Spleen (tissue), 7 donors: ENCODE data around the gene PCCA.

ENCODE experiments used
- CTCF ChIP-seq, 11 experiments: fragments of 200-600 bp in 7 of 11; fragments of 450-650 bp in 4 of 11; sonication (generic) in 4 of 11; IDR thresholded peaks in 8 of 11; conservative IDR thresholded peaks in 3 of 11; 1 replicate in 7 of 11; 2 replicates in 4 of 11; pipeline versions ENCODE4 v1.4.0 to v1.8.0; 2016 to 2021; ENCODE audit warnings: antibody characterized with exemption in 11 of 11, inconsistent platforms in 4 of 11, mild to moderate bottlenecking in 1 of 11
- POLR2A ChIP-seq, 3 donors: fragments of 450-650 bp; IDR thresholded peaks; one replicate each; pipeline ENCODE4 v1.5.1; 2017; ENCODE audit warnings: antibody characterized with exemption in 3 of 3, mild to moderate bottlenecking in 1 of 3
- POLR2AphosphoS5 ChIP-seq, 3 donors: sonication (generic); formaldehyde crosslinking; IDR thresholded peaks; one replicate each; pipeline ENCODE4 v1.5.1; 2017; ENCODE audit warnings: antibody characterized with exemption in 3 of 3
- donor health status: DM: no; HTN: no; CAD: no; lungs with moderate emphysema.
- donor health status: DM: no; HTN: no; CAD: no.
- donor health status: DM: no; HTN: no; CAD: no.

- TF ChIP-seq CTCF (IDR thresholded peaks at IDR 0.05 in 8 of 11, conservative IDR thresholded peaks at IDR 0.05 in 3 of 11) (no peak), POLR2A (IDR thresholded peaks at IDR 0.05) (no peak), POLR2AphosphoS5 (IDR thresholded peaks at IDR 0.05) (no peak)
Observed at GRCh38 chr13:100068133-100068931, 20.6 kb upstream of the PCCA start.
